GM23338 (cell line): ENCODE data around the gene BBLN. TPM values are rescaled to one million over a fixed set of nuclear protein-coding genes. Genes with fewer than 3 reads are reported as not detected.

ENCODE experiments used
- ATAC-seq: fragments of 200-7000 bp; cut with Tn5 transposase; 3 replicates; pipeline ENCODE4 v1.9.1; 2020
- DNase-seq: peaks from one replicate; pipeline ENCODE4 v3.0.0-alpha.2; 2015; ENCODE audit warnings: low spot score
- H2AFZ ChIP-seq: fragments of 200-600 bp; sonication (generic); 2 replicates; pipeline ENCODE4 v1.8.0; 2016; ENCODE audit warnings: antibody characterized with exemption, mild to moderate bottlenecking, moderate library complexity
- H3F3A ChIP-seq: fragments of 200-600 bp; sonication (generic); replicated peaks from 2 replicates; pipeline ENCODE4 v1.8.0; 2017; ENCODE audit warnings: antibody characterized with exemption, mixed run types, low read depth
- H3K27ac ChIP-seq: fragments of 200-600 bp; sonication (generic); 2 replicates; pipeline ENCODE4 v1.6.1; 2016; ENCODE audit warnings: low read depth
- H3K27me3 ChIP-seq: fragments of 200-600 bp; sonication (generic); 2 replicates; pipeline ENCODE4 v1.8.0; 2016; ENCODE audit warnings: mild to moderate bottlenecking, mixed run types, moderate library complexity; ENCODE audit not compliant: insufficient read depth
- H3K36me3 ChIP-seq: fragments of 200-600 bp; sonication (generic); 2 replicates; pipeline ENCODE4 v1.8.0; 2016; ENCODE audit warnings: mild to moderate bottlenecking; ENCODE audit not compliant: insufficient read depth
- H3K4me1 ChIP-seq: fragments of 200-600 bp; sonication (generic); 2 replicates; pipeline ENCODE4 v1.8.0; 2016; ENCODE audit warnings: mild to moderate bottlenecking, moderate library complexity; ENCODE audit not compliant: insufficient read depth
- H3K4me2 ChIP-seq: fragments of 200-600 bp; sonication (generic); 2 replicates; pipeline ENCODE4 v1.7.1; 2017; ENCODE audit warnings: mixed run types
- H3K4me3 ChIP-seq: fragments of 200-600 bp; sonication (generic); 2 replicates; pipeline ENCODE4 v1.6.1; 2016; ENCODE audit warnings: mixed run types
- H3K79me2 ChIP-seq: fragments of 200-600 bp; sonication (generic); replicated peaks from 2 replicates; pipeline ENCODE4 v1.8.0; 2017; ENCODE audit warnings: mild to moderate bottlenecking; ENCODE audit not compliant: insufficient read depth
- H3K9me2 ChIP-seq: fragments of 200-600 bp; sonication (generic); 2 replicates; pipeline ENCODE4 v1.8.0; 2017; ENCODE audit not compliant: insufficient read depth
- H4K20me1 ChIP-seq: fragments of 200-600 bp; sonication (generic); replicated peaks from 2 replicates; pipeline ENCODE4 v1.8.0; 2017; ENCODE audit warnings: mild to moderate bottlenecking; ENCODE audit not compliant: insufficient read depth
- H3K27ac Mint-ChIP-seq: 2 replicates; pipeline ENCODE4 v1.8.0; 2020; ENCODE audit warnings: inconsistent platforms, mild to moderate bottlenecking, moderate library complexity, mixed read lengths
- H3K27me3 Mint-ChIP-seq: 3 replicates; pipeline ENCODE4 v1.8.0; 2022; ENCODE audit warnings: low read depth, mild to moderate bottlenecking, moderate library complexity, mixed read lengths, inconsistent platforms; ENCODE audit not compliant: insufficient read depth, poor library complexity
- H3K36me3 Mint-ChIP-seq: 3 replicates; pipeline ENCODE4 v1.8.0; 2021; ENCODE audit warnings: low read depth, mild to moderate bottlenecking, inconsistent platforms, moderate library complexity, mixed read lengths
- H3K4me1 Mint-ChIP-seq: 3 replicates; pipeline ENCODE4 v1.8.0; 2020; ENCODE audit warnings: mild to moderate bottlenecking, inconsistent platforms, mixed read lengths
- H3K4me3 Mint-ChIP-seq: 3 replicates; pipeline ENCODE4 v1.8.0; 2021; ENCODE audit warnings: moderate library complexity, mild to moderate bottlenecking, inconsistent platforms, mixed read lengths
- H3K9me3 Mint-ChIP-seq: 3 replicates; pipeline ENCODE4 v1.8.0; 2020; ENCODE audit warnings: moderate library complexity, mild to moderate bottlenecking, inconsistent platforms, mixed read lengths
- CREB1 ChIP-seq: fragments of 250-450 bp; sonication (Bioruptor Pico); IDR thresholded peaks from 2 replicates; pipeline ENCODE4 v1.5.0; 2020; ENCODE audit warnings: low read depth, mild to moderate bottlenecking, moderate library complexity
- EZH2 ChIP-seq: fragments of 200-600 bp; sonication (generic); IDR thresholded peaks from one replicate; pipeline ENCODE4 v1.8.0; 2017; ENCODE audit warnings: antibody characterized with exemption, mild to moderate bottlenecking, low read depth; ENCODE audit not compliant: unreplicated experiment
- EZH2phosphoT487 ChIP-seq: fragments of 200-600 bp; sonication (generic); IDR thresholded peaks from one replicate; pipeline ENCODE4 v1.8.1; 2018; ENCODE audit warnings: antibody characterized with exemption; ENCODE audit not compliant: unreplicated experiment
- JUNB ChIP-seq: IDR thresholded peaks from one replicate; pipeline ENCODE4 v1.6.1; 2016; ENCODE audit warnings: antibody characterized with exemption; ENCODE audit not compliant: unreplicated experiment
- NANOG ChIP-seq: IDR thresholded peaks from 2 replicates; pipeline ENCODE4 v1.6.1; 2016; ENCODE audit warnings: antibody characterized with exemption, borderline replicate concordance
- POLR2AphosphoS5 ChIP-seq: IDR thresholded peaks from 2 replicates; pipeline ENCODE4 v1.6.1; 2016; ENCODE audit warnings: antibody characterized with exemption, low read depth
- ZNF114 ChIP-seq: fragments of 250-450 bp; sonication (Bioruptor Pico); IDR thresholded peaks from 2 replicates; pipeline ENCODE4 v1.5.0; 2020; ENCODE audit warnings: mild to moderate bottlenecking, moderate library complexity
- polyA plus RNA-seq: library from polyadenylated mRNA; unstranded; fragments of >200 nt; fragmentation: Nextera tagmentation; extraction: Ambion mirVana; gene quantifications from 2 replicates; pipeline ENCODE4 v1.2.1, GENCODE V29; 2016
- total RNA-seq: library from RNA; depleted of rRNA; stranded (reverse); fragments of >200 nt; shearing (Covaris generic); gene quantifications from 2 replicates; pipeline ENCODE4 v1.2.3, GENCODE V29; 2014
- TF ChIP-seq, protein P1 (sequence below), 2 experiments: fragments of 200-600 bp in 1 of 2; sonication (generic) in 1 of 2; conservative IDR thresholded peaks; 2 replicates each; pipeline versions ENCODE4 v1.5.1 to v1.6.1; 2016 to 2017; ENCODE audit warnings: antibody characterized with exemption in 2 of 2, low read depth in 2 of 2, mild to moderate bottlenecking in 2 of 2, moderate library complexity in 1 of 2

BBLN gene
- total and polyA plus RNA-seq, 2 experiments from 2014 or later = 171 to 246 TPM

DNA sequence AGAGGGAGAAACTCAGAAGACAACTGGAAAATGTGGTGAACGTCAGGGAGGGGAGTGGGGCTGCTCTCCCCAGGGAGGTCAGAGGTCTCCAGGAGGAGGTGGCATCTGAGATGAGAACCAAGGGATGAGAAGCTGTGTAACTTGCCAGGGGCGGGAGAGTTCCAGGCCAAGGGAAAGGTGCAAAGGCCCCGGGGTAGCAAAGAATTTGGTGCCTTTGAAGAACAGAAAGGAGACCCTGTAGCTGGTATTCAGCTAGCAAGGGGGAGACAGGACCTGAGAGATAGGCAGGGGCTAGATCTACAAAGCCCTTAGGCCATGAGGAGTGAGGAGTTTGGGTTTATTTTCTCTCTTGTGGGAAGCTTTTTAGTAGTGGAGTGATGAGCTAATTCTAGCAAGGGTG lies 46.4 kb downstream of the BBLN start:
- H3K4me3 ChIP-seq = no peak overlapping the region
- no peak overlapping the region for H3K4me3 Mint-ChIP-seq

DNA sequence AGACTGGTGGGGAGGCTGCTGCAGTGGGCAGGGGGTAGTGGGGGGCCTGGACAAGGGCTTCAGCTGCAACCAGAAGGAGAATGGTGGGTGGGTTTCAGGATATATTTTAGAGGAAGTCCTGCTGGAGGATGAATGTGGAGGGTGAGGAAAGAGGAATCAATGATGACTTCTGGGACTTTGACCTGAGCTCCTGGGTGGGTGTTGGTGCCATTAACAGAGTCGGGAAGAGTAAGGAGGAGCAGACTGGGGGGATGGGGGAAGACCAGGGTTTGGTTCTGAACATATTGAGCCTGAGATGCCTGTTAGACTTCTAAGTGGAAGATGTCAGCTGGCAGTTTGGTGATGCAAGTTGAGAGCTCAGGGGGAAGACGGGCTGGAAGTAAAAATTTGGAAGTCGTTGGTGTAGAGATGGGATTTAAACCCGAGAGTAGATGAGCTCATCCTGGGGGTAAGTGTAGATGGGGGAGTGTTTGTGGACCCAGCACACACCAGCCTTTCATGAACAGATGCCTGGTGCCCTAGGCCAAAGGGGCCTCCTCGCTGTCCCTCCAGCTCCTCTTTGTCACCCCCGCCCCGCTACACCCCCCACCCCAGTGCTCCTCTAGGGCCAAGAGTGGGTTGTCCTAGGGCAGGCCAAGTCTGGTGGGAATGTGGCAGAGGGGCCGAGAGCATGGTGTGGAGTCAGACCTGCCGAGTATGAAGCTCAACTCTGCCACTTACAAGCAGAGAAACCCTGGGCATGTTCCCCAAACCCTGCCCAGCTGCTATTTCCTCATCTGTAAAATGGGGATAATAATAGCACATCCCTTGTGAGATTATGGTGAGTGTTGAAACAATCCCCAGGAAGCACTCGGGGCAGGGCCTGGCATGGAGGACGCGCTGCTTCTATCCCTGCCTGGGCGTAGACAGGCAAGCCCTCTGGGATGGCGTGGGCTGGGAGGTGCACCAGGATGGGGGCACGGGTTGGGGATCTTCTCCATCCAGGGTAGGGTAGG lies 47.1 kb downstream of the BBLN start:
- Mint-ChIP-seq H3K4me3 (no peak overlapping the region; the same call in 2 of the 3 replicates), H3K27me3 (peaks cover 21% of the 10 kb centered on the region), H3K27ac (no peak overlapping the region), H3K4me1 (peaks cover 25% of the 10 kb centered on the region), H3K9me3 (no peaks in the 10 kb centered on the region; the same call in 2 of the 3 replicates), H3K36me3 (peaks cover 1% of the 10 kb centered on the region; the same call in 1 of the 3 replicates)
- Histone ChIP-seq H3K4me3 (no peak overlapping the region), H4K20me1 (0 out of 2 replicates have a peak, but pooled peaks cover 3% of the 10 kb centered on the region), H3K79me2 (0 out of 2 replicates have a peak, but pooled peaks cover 4% of the 10 kb centered on the region), H3K4me1 (peaks cover 9% of the 10 kb centered on the region; the same call in 1 of the 2 replicates), H3F3A (peaks cover 5% of the 10 kb centered on the region; the same call in 1 of the 2 replicates), H3K9me2 (no peaks in the 10 kb centered on the region), H2AFZ (no peak overlapping the region), H3K27ac (no peak overlapping the region), H3K4me2 (no peak overlapping the region), H3K27me3 (no peaks in the 10 kb centered on the region), H3K36me3 (no peaks in the 10 kb centered on the region)
- TF ChIP-seq NANOG = no peak
- TF ChIP-seq EZH2 = no peak
- no peak for ATAC-seq
- no peak for DNase-seq

More for the DNA sequence above, 46.4 kb downstream of the BBLN start:
- Mint-ChIP-seq H3K27me3 (peaks cover 17% of the 10 kb centered on the region), H3K4me1 (peaks cover 32% of the 10 kb centered on the region), H3K27ac (no peak overlapping the region), H3K9me3 (no peaks in the 10 kb centered on the region; the same call in 2 of the 3 replicates), H3K36me3 (no peaks in the 10 kb centered on the region; the same call in 2 of the 3 replicates)
- peaks cover 9% of the 10 kb centered on the region; the same call in 1 of the 2 replicates for H3K4me1 ChIP-seq
- H2AFZ ChIP-seq = no peak overlapping the region
- 0 out of 2 replicates have a peak, but pooled peaks cover 4% of the 10 kb centered on the region for H3K79me2 ChIP-seq
- no peaks in the 10 kb centered on the region for H3K27me3 ChIP-seq
- no peaks in the 10 kb centered on the region for H3K36me3 ChIP-seq
- ATAC-seq = no peak
- no peak for DNase-seq
- TF ChIP-seq EZH2phosphoT487 (no peak), JUNB (no peak), ZNF114 (no peak), POLR2AphosphoS5 (no peak), CREB1 (CRISPR knock-in tag) (no peak)
- TF ChIP-seq, protein P1, sequence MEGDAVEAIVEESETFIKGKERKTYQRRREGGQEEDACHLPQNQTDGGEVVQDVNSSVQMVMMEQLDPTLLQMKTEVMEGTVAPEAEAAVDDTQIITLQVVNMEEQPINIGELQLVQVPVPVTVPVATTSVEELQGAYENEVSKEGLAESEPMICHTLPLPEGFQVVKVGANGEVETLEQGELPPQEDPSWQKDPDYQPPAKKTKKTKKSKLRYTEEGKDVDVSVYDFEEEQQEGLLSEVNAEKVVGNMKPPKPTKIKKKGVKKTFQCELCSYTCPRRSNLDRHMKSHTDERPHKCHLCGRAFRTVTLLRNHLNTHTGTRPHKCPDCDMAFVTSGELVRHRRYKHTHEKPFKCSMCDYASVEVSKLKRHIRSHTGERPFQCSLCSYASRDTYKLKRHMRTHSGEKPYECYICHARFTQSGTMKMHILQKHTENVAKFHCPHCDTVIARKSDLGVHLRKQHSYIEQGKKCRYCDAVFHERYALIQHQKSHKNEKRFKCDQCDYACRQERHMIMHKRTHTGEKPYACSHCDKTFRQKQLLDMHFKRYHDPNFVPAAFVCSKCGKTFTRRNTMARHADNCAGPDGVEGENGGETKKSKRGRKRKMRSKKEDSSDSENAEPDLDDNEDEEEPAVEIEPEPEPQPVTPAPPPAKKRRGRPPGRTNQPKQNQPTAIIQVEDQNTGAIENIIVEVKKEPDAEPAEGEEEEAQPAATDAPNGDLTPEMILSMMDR (conservative IDR thresholded peaks at IDR 0.05; ENCODE audit: low read depth in 2 of 2) = no peak
- peaks cover 9% of the 10 kb centered on the region for H3F3A ChIP-seq
- no peak overlapping the region for H3K4me2 ChIP-seq
- H4K20me1 ChIP-seq = 0 out of 2 replicates have a peak, but pooled peaks cover 3% of the 10 kb centered on the region
- H3K27ac ChIP-seq = no peak overlapping the region
- H3K9me2 ChIP-seq = no peaks in the 10 kb centered on the region
